NCI-H2107 (cell line): Measurements from ENCODE around the gene BIRC6.
A peak's percentile ranks its signal among the peaks of the same experiment; 100 is the strongest.
"Not testable (repeated sequence)": the region's sequence is repeated elsewhere in the genome, so short reads cannot be mapped to it uniquely, and the experiment has no call there.

ENCODE experiments used
- DNase-seq: peaks from one replicate; lab custom pipeline; 2025; lab: John Stamatoyannopoulos, UW

Gene BIRC6

DNA sequence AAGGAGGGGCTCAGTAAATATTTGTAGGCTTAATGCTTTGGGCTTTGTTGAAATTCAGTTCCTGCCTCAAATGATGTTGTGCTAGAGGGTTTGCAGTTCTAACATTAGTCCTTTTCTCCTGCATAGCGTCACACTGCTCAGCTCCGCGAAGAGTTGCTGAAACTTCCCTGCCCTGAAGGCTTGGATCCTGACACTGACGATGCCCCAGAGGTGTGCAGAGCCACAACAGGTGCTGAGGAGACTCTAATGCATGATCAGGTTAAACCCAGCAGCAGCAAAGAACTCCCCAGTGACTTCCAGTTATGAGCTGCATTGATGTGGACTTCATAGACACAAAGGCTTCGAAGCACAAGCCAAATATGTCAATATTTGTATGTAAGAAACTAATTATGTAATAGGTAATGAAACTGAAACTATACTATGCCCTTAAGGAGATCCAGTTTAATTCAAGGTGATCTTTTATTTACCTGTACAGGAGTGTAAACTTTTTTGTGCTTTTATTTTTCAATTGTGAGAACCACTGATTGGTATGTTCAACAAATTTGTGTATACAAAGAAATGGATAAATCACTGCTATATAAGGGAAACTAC is 260.9 kb downstream of the BIRC6 start:
- DNase-seq, result no peak

DNA sequence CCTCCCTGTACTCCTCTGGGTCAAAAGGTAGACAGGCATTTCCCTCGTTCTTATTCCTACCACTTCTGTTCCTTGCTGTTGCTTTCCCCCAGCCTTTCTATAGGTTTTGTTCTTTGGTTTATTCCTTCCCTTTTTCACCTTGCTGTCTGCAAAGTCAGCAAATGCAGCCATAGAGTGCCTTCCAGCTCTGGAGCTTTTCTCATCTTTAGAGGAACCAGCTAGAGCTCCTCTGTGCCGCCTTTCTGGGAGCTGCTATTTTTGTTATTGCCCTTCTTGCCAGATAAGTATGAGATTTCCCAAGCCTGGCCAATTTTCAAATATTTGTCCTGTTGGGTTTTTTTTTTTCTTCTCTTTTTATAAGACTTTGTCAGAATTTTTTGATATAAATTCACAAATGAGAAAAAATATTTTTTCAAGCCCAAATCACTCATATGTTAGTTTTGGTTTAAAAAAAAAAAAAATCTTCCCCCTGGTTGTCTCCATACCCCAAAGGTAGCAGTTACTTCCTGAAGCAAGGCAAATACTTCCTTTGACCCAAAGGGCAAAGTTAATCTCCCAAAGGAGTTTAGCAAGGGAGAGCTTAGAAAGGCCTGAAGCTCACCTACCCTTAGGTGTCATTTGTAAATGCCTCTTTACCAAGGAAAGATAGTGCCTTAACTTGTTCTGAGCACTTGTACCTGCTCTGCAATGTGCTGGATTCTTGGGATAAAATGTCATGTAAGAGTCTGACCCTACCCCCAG is 265.9 kb downstream of the BIRC6 start:
- DNase-seq, result no peak

DNA sequence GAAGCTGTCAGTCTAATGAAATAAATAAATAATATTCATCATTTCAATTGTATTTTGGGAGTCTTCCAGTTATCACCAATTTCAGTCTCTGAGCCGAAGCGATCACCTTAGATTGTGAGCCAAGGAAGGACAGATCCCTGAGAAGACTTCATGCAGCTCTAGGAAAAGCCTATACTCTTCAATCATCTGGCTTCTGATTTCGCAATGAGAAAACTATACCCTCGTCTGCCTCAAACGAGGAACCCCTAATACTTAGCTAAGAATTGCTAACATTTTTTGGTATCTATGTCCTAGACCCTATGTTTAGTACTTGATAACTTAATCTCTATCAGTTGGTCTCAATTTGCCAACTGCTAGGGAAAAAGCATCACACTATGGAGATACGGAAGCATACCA is 266.5 kb downstream of the BIRC6 start:
- DNase-seq, result no peak

DNA sequence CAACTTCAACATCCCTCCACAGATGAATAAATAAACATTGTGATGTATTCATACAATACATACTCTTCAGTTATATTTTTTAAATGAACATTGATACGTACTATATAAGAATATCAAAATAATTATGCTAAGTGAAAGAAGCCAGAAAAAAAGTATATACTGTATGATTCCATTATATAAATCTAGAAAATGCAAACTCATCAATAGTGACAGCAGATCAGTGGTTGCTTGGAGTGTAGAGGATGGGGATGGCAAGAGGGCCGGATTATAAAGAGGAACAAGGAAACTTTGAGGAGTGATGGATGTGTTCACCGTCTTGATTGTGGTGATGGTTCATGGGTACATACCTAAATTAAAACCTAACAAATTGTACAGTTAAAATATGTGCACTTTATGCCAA is 268.0 kb downstream of the BIRC6 start:
- no peak for DNase-seq

DNA sequence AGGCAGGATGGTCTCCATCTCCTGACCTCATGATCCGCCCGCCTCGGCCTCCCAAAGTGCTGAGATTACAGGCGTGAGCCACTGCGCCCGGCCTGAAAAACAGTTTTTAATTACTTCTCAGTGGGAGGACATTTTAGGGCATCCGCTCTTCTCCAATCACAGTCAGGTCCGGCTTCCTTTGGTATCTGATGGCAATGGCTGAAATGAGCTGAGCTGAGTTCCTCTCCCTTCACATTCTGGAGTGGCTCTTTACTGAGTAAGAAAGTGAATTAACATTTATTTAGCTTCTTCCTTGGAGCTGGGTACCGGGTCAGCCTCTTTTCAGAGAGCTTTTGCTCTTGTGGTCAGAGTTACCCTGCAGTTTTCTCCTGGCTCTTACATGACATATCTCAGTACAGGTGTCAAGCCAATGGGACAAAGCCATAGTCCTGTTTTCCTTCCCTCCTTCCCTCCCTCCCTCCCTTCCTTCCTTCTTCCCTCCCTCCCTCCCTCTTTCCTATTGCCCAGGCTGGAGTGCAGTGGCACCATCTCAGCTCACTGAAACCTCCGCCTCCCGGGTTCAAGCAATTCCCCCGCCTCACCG is 269.9 kb downstream of the BIRC6 start:
- DNase-seq, result no peak

DNA sequence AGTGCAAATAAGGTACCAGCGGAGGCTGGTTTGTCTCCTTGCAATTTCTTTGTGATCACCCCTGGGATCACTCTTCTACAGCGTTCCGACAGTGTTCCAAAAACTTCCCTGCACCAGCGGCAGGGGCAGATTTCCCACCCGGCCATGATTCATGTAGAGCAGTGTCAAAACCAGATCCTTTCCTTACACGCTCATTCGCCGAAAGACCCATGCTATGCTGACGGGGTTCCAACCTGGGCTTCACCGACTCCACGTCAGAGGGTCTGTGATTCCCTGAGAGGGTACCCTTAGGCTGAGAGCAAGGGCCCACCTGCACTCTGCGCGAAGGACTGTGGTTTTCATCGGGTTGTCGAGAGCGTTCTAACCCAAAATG is 270.6 kb downstream of the BIRC6 start:
- peak; percentile 7 for DNase-seq

GRCh38 chr2:32627814-32628579 is 271.2 kb downstream of the BIRC6 start, which contains the start of gene TTC27:
TTC27 (plus strand) TSS chr2:32628050; CDS start chr2:32628293, 243 bp downstream.
- DNase-seq, result peak; percentile 79

GRCh38 chr2:32632089-32632488 is 275.3 kb downstream of the BIRC6 start:
- no peak for DNase-seq

- DNase-seq, result no peak
These were observed 276.2 kb downstream of the BIRC6 start for GRCh38 chr2:32633040-32633439.

- not testable (repeated sequence) for DNase-seq
These were observed 281.7 kb downstream of the BIRC6 start for GRCh38 chr2:32638548-32638947.

DNA sequence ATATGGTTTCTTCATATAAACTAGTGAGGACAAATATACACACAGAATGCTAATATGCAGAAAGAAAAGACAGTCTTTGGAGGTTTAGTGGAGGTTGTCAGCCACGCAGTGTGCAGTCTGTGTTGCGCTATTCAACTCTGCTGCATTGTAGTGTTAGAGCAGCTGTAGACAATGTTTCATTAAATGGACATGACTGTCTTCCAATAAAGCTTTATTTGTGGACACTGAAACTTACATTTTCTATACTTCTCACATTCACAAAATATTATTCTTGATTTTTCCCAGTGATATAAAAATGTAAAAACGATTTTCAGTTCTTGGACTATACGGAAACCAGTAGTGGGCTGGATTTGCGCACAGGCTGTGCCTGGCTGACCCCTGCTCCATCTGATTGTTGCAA is 284.4 kb downstream of the BIRC6 start:
- DNase-seq, result no peak

GRCh38 chr2:32647180-32647651 is 290.4 kb downstream of the BIRC6 start:
- DNase-seq, result no peak

GRCh38 chr2:32652555-32653209 is 295.9 kb downstream of the BIRC6 start:
- no peak for DNase-seq

DNA sequence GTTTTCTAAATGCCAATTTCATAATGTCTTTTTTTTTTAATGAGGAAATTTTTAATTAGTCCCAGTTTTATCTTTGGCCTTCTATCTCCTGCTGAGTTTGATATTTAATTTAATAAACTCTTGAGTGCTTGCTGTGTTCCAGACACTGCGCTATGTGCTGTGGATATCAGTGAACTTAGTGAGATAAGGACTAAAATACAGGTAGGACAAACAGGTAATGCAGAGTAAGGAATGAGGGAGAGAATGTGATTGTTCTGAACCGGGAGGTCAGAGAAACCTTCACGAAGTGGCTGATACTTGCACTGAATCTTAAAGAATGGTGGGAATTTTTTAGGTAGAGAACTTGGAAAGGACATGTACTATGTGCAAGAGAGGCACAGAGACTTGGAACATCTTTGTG is 299.2 kb downstream of the BIRC6 start:
- no peak for DNase-seq

DNA sequence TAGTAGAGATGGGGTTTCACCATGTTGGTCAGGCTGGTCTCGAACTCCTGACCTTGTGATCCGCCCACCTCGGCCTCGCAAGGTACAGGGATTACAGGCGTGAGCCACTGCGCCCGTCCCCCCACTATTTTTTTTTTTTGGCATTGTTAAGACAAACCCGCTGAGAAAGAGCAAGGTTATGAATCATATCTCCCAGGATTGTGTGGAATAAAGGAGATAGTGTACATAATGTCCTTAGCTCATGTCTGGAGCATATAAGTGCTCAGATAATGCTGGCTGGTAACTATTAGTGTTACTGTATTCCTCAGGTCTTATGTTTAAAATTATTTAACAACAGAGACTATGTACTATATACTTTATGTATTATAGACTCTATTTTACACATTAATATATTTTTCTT is 307.0 kb downstream of the BIRC6 start:
- no peak for DNase-seq

DNA sequence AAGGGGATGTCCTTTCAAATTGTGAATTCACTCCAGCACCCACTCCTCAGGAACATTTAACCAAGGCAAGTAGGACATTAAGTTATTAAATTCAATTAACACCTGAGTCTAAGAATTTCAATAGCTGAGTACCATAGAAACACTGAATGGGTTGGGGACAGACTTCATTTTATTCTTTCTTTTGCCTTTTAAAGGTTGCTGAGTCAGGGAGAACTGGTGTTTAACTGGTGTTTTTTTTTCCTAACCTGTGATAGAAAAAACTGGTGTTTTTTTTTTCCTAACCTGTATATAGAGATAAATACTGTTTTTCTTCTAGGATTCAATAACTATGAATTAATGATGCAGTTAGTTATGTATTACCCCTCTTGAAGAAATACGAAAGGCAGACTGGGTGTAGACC is 309.9 kb downstream of the BIRC6 start:
- no peak for DNase-seq

- DNase-seq, result no peak
These were observed 311.4 kb downstream of the BIRC6 start for GRCh38 chr2:32668254-32668653.
